Natural killer cell (primary cell): ENCODE results near the gene CEBPB. TPM values are rescaled to one million over a fixed set of nuclear protein-coding genes. Genes with fewer than 3 reads are reported as not detected.

ENCODE experiments used
- ATAC-seq, 3 donors: fragments of 150-1000 bp in 2 of 3; fragments of 200-7000 bp in 1 of 3; cut with Tn5 transposase; 1 replicate in 1 of 3; 2 replicates in 2 of 3; pipeline ENCODE4 v1.10.0; 2021; ENCODE audit warnings: mild to moderate bottlenecking in 2 of 3, moderate library complexity in 2 of 3
- DNase-seq, 2 donors: peaks; one replicate each; pipeline versions ENCODE4 v3.0.0 to v3.0.0-alpha.2; 2013 to 2021; ENCODE audit warnings: mixed read lengths in 1 of 2
- H3K27ac ChIP-seq: one replicate; pipeline ENCODE4 v1.5.1; 2013; ENCODE audit warnings: mild to moderate bottlenecking, low read length
- H3K27me3 ChIP-seq: one replicate; pipeline ENCODE4 v1.6.1; 2013; ENCODE audit warnings: low read length; ENCODE audit not compliant: control insufficient read depth, insufficient read depth
- H3K36me3 ChIP-seq: one replicate; pipeline ENCODE4 v1.6.1; 2013; ENCODE audit warnings: low read length; ENCODE audit not compliant: control insufficient read depth, insufficient read depth
- H3K4me1 ChIP-seq: one replicate; pipeline ENCODE4 v1.6.1; 2013; ENCODE audit warnings: low read length; ENCODE audit not compliant: control insufficient read depth, insufficient read depth
- H3K4me3 ChIP-seq: one replicate; pipeline ENCODE4 v1.5.1; 2013; ENCODE audit warnings: low read length
- H3K9me3 ChIP-seq: one replicate; pipeline ENCODE4 v1.6.1; 2013; ENCODE audit warnings: low read length; ENCODE audit not compliant: control insufficient read depth, insufficient read depth
- H3K27ac Mint-ChIP-seq, 2 donors: one replicate each; pipeline ENCODE4 v1.8.0; 2022; ENCODE audit warnings: mild to moderate bottlenecking in 2 of 2, mixed read lengths in 2 of 2, moderate library complexity in 1 of 2
- H3K27me3 Mint-ChIP-seq, 2 donors: one replicate each; pipeline ENCODE4 v1.8.0; 2022; ENCODE audit warnings: low read depth in 2 of 2, mixed read lengths in 2 of 2
- H3K36me3 Mint-ChIP-seq: one replicate; pipeline ENCODE4 v1.8.0; 2022; ENCODE audit warnings: mixed read lengths
- H3K4me1 Mint-ChIP-seq, 2 donors: one replicate each; pipeline ENCODE4 v1.8.0; 2022; ENCODE audit warnings: mixed read lengths in 2 of 2
- H3K4me3 Mint-ChIP-seq: one replicate; pipeline ENCODE4 v1.8.0; 2022; ENCODE audit warnings: mild to moderate bottlenecking, moderate library complexity, mixed read lengths
- H3K9me3 Mint-ChIP-seq, 2 donors: one replicate each; pipeline ENCODE4 v1.8.0; 2022; ENCODE audit warnings: mixed read lengths in 2 of 2
- CTCF ChIP-seq: fragments of 200-600 bp; IDR thresholded peaks from one replicate; pipeline ENCODE4 v1.8.0; 2022; ENCODE audit warnings: antibody characterized with exemption
- WGBS: methylation state at CpG from one replicate; pipeline ENCODE4 v1.1.7; 2013; ENCODE audit warnings: missing lambda C conversion rate; ENCODE audit not compliant: insufficient coverage; 5-methylcytosine and 5-hydroxymethylcytosine counted together
- intact Hi-C: fragments of 100-400 bp; cut with micrococcal nuclease; formaldehyde crosslinking; loops from one replicate; pipeline ENCODE4 v1.14.2; 2022
- total RNA-seq, 4 donors: library from RNA; stranded (reverse); fragments of 120-200 nt in 1 of 4; gene quantifications; one replicate each; pipeline versions ENCODE4 v1.2.3 to v1.2.4, GENCODE V29; 2013 to 2022

The CEBPB gene
- total RNA-seq, 3 donors from 2014 or later (not counting 1 experiment from before 2014, with no cell fraction given): 32.1 to 79.8 (median 68.2) TPM

- Mint-ChIP-seq H3K4me3 (no peak overlapping the region), H3K27me3 (no peaks in the 10 kb centered on the region), H3K36me3 (no peaks in the 10 kb centered on the region), H3K4me1 (peaks cover 42 to 58% of the 10 kb centered on the region in 2 donors), H3K9me3 (no peaks in the 10 kb centered on the region), H3K27ac (peak overlapping the region in 1 of 2 donors; percentile 76)
- H3K27ac ChIP-seq: no peak overlapping the region
- peaks cover 35% of the 10 kb centered on the region for H3K36me3 ChIP-seq
- over 99% methylated on average over 6 of the region's 6 CpGs for WGBS
- H3K4me3 ChIP-seq: no peak overlapping the region
- peaks cover 22% of the 10 kb centered on the region for H3K4me1 ChIP-seq
- H3K9me3 ChIP-seq: no peaks in the 10 kb centered on the region
- ATAC-seq (no peak), DNase-seq (no peak)
- no peaks in the 10 kb centered on the region for H3K27me3 ChIP-seq
- intact Hi-C loops: no loop called here
- no peak for TF ChIP-seq CTCF
Measured at GRCh38 chr20:50142812-50143211, 47.8 kb upstream of the CEBPB start.

DNA sequence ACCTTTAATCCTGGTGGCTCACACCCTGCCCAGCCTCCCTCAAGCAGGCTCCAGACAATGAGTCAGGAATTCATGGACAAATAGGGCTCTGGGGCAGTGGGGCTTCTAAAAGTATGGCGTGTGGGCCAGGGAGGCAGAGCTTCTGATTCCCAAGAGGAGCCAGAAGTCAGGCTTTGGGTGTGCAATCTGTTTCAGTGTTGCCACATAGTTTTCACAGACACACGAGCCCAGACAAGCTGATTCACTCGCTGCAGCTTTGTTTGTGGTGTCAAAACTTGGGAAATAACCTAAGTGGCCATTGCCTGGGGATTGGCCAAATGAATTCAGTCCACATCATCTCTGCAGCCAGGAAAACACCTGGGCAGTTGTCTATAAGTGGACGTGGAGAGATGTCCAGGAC, 46.3 kb upstream of the CEBPB start:
- no peak for DNase-seq
- no peak for TF ChIP-seq CTCF
- peaks cover 27% of the 10 kb centered on the region for H3K4me1 ChIP-seq
- H3K4me3 ChIP-seq: no peak overlapping the region
- Mint-ChIP-seq H3K4me3 (no peak overlapping the region), H3K4me1 (peaks cover 48 to 67% of the 10 kb centered on the region in 2 donors), H3K27me3 (no peaks in the 10 kb centered on the region), H3K27ac (peak overlapping the region in 1 of 2 donors; percentile 36), H3K9me3 (no peaks in the 10 kb centered on the region), H3K36me3 (no peaks in the 10 kb centered on the region)
- no peaks in the 10 kb centered on the region for H3K27me3 ChIP-seq
- ATAC-seq: no peak
- intact Hi-C loops: no loop called here
- H3K9me3 ChIP-seq: no peaks in the 10 kb centered on the region
- peaks cover 33% of the 10 kb centered on the region for H3K36me3 ChIP-seq
- H3K27ac ChIP-seq: no peak overlapping the region
- WGBS: 90% methylated on average over 4 of the region's 4 CpGs

DNA sequence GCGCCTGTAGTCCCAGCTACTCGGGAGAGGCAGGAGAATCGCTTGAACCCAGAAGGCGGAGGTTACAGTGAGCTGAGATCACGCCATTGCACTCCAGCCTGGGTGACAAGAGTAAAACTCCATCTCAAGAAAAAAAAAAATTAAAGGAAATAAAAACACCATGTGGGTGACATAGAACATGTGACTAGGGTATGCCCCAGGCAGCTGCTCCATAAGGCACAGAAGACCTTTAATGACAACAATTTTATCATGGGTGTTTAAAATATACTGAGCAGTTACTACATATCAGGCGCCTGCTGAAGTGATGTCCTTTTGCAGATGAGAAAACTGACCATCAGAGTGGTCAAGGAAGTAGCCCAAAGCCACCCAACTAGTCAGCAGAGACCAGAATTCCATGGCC, 45.1 kb upstream of the CEBPB start:
- 88% methylated on average over 6 of the region's 6 CpGs for WGBS
- H3K4me1 Mint-ChIP-seq: peaks cover 40 to 69% of the 10 kb centered on the region in 2 donors
- no peaks in the 10 kb centered on the region for H3K36me3 Mint-ChIP-seq
- DNase-seq: no peak
- Histone ChIP-seq H3K36me3 (peaks cover 28% of the 10 kb centered on the region), H3K4me3 (no peak overlapping the region), H3K4me1 (peaks cover 38% of the 10 kb centered on the region), H3K27ac (peak overlapping the region; percentile 94), H3K27me3 (no peaks in the 10 kb centered on the region), H3K9me3 (no peaks in the 10 kb centered on the region)
- H3K27me3 Mint-ChIP-seq: no peaks in the 10 kb centered on the region
- no peak for ATAC-seq
- no peak for TF ChIP-seq CTCF
- H3K4me3 Mint-ChIP-seq: peak overlapping the region; percentile 13
- intact Hi-C loops: no loop called here
- H3K27ac Mint-ChIP-seq: peak overlapping the region; percentile 91 to 96
- no peaks in the 10 kb centered on the region for H3K9me3 Mint-ChIP-seq

DNA sequence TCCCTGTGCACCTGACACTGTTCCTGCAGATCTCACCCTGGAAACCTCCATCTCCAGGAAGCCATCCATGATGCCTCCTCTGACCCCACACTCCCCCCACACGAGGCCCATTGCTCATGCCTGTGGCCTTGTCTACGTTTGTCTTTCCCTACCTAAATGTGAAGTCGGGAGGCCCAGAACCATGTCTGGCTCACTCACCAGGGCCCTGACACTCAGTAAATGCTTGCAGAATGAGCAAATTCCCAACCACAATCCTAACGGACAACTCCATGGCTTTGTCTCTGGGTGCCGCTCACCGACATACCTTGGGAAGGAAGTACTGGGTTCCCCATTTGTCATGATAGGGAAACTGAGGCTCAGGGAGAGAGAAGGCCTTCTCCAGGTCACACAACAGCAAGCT, 44.4 kb upstream of the CEBPB start:
- Mint-ChIP-seq H3K4me1 (peaks cover 44 to 74% of the 10 kb centered on the region in 2 donors), H3K36me3 (no peaks in the 10 kb centered on the region), H3K27ac (peak overlapping the region; percentile 91 to 96), H3K4me3 (no peak overlapping the region), H3K9me3 (no peaks in the 10 kb centered on the region), H3K27me3 (no peaks in the 10 kb centered on the region)
- no peaks in the 10 kb centered on the region for H3K27me3 ChIP-seq
- TF ChIP-seq CTCF: no peak
- 88% methylated on average over 4 of the region's 6 CpGs for WGBS
- intact Hi-C loops: no loop called here
- H3K9me3 ChIP-seq: no peaks in the 10 kb centered on the region
- peaks cover 42% of the 10 kb centered on the region for H3K4me1 ChIP-seq
- DNase-seq (no peak), ATAC-seq (no peak)
- H3K4me3 ChIP-seq: no peak overlapping the region
- H3K27ac ChIP-seq: peak overlapping the region; percentile 94
- H3K36me3 ChIP-seq: peaks cover 27% of the 10 kb centered on the region
